HG03558 (cell line): ENCODE data around the gene PLD5.
"Not testable (repeated sequence)": the region's sequence is repeated elsewhere in the genome, so short reads cannot be mapped to it uniquely, and the experiment has no call there.

Experiments
- ATAC-seq: cut with Tn5 transposase; IDR thresholded peaks from one replicate; pipeline ENCODE4 v1.9.1; 2021; ENCODE audit warnings: moderate number of reproducible peaks; ENCODE audit not compliant: unreplicated experiment; ENCODE audit errors: extremely low read depth

PLD5 gene

GRCh38 chr1:242187816-242188215 is 336.7 kb downstream of the PLD5 start:
- peak; percentile 67 for ATAC-seq

GRCh38 chr1:242187171-242187570 is 337.3 kb downstream of the PLD5 start:
- ATAC-seq: no peak

GRCh38 chr1:242185731-242186130 is 338.8 kb downstream of the PLD5 start:
- no peak for ATAC-seq

- ATAC-seq: no peak
Measured at GRCh38 chr1:242184955-242185354, 339.5 kb downstream of the PLD5 start.

GRCh38 chr1:242179767-242180166 is 344.7 kb downstream of the PLD5 start:
- peak; percentile 85 for ATAC-seq

GRCh38 chr1:242178924-242179708 is 345.4 kb downstream of the PLD5 start:
- ATAC-seq: no peak

- no peak for ATAC-seq
Measured at GRCh38 chr1:242178436-242178835, 346.1 kb downstream of the PLD5 start.

GRCh38 chr1:242162140-242162539 is 362.4 kb downstream of the PLD5 start:
- no peak for ATAC-seq

GRCh38 chr1:242147096-242147976 is 377.2 kb downstream of the PLD5 start:
- ATAC-seq: no peak

- no peak for ATAC-seq
Measured at GRCh38 chr1:242146652-242147051, 377.8 kb downstream of the PLD5 start.

GRCh38 chr1:242140836-242141235 is 383.7 kb downstream of the PLD5 start:
- no peak for ATAC-seq

GRCh38 chr1:242139986-242140385 is 384.5 kb downstream of the PLD5 start:
- ATAC-seq: no peak

- ATAC-seq: peak; percentile 71
Measured at GRCh38 chr1:242139442-242139841, 385.1 kb downstream of the PLD5 start.

- no peak for ATAC-seq
Measured at GRCh38 chr1:242133796-242134195, 390.7 kb downstream of the PLD5 start.

GRCh38 chr1:242133351-242133750 is 391.1 kb downstream of the PLD5 start:
- ATAC-seq: no peak

GRCh38 chr1:242132121-242132817 is 392.2 kb downstream of the PLD5 start:
- no peak for ATAC-seq

GRCh38 chr1:242128951-242129502 is 395.5 kb downstream of the PLD5 start:
- no peak for ATAC-seq

GRCh38 chr1:242120432-242120831 is 404.1 kb downstream of the PLD5 start:
- ATAC-seq: no peak

- ATAC-seq: no peak
Measured at GRCh38 chr1:242100921-242101320, 423.6 kb downstream of the PLD5 start.

GRCh38 chr1:242097283-242097682 is 427.2 kb downstream of the PLD5 start:
- not testable (repeated sequence) for ATAC-seq
